ENCODE data around the gene ASTN2.
"Not testable (repeated sequence)": the region's sequence is repeated elsewhere in the genome, so short reads cannot be mapped to it uniquely, and the experiment has no call there.

Gene ASTN2

DNA sequence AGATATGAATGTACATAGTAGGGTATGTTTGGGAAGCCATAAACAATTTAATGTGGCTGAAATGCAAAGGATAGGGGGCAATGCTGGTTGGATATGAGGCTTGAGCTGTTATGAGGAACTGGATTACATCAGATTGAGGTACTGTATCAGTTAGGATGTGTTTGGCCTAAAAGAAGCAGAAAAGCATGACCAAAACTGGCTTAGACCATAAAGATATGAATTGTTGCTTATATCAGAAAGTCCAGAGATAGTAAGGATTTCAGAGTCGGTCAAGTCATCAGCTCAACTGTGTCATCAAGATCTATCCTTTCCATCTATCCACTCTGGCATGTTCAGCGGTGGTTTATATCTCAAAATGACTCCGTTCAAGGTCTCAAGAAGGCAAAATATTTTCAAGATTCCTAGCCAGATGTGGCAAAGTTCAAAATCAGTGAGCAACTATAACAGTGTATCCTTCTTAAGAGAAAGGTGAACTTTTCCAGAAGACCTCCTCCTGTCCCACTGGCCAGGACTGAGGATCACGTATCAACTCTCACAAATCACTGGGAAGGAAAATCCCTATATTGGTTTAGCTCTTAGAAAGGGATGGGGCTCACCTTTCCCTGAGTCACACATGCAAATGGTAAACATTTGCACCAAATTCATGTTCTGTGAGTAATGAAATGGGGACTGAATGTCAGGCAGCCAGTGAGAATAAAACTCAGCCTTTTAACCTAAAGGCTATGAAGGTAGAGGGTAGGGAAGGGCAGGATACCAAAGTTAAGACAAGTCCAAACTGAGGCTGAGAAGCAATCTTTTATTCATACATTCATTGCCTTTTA, 469.9 kb downstream of the ASTN2 start:
- DNase-seq = no peak

- no peak for DNase-seq
These were observed 470.9 kb downstream of the ASTN2 start for GRCh38 chr9:116943970-116944369.

GRCh38 chr9:116942593-116943061, 472.2 kb downstream of the ASTN2 start:
- DNase-seq = no peak

DNA sequence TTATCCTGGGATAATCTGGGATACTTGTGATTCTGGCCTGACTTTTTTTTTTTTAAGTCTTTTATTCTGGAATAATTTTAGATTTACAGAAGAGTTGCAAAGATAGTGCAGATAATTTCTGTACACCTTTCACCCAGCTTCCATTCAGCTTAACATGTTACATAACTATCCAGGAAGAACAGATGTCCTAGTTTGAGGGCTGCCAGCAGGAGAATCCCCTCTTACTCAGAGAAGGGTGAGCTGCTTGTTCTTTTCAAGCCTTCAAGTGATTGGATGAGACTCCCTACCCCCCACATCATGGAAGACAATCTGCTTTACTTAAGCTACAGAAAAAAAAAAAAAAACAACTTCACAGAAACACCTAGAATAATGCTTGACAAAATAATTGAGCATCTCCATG, 473.6 kb downstream of the ASTN2 start:
- DNase-seq = no peak

GRCh38 chr9:116940614-116941215, 474.1 kb downstream of the ASTN2 start:
- DNase-seq = no peak

DNA sequence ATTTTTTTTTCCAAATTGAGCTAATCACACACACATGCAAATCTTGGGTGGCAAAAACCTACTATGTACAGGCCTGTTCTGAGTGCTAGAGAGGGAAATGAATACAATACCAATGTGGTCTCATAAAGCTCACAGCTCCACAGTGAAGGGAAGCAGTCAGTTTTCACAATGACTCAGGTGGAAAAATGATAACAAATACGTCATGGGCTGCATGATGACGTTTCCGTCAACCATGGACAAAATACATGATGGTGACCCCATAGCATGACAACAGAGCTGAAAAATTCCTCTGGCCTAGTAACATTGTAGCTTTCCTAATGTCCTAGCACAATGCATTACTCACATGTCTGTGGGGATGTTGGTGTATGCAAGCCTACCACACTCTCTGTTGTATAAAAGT, 475.2 kb downstream of the ASTN2 start:
- DNase-seq = no peak

DNA sequence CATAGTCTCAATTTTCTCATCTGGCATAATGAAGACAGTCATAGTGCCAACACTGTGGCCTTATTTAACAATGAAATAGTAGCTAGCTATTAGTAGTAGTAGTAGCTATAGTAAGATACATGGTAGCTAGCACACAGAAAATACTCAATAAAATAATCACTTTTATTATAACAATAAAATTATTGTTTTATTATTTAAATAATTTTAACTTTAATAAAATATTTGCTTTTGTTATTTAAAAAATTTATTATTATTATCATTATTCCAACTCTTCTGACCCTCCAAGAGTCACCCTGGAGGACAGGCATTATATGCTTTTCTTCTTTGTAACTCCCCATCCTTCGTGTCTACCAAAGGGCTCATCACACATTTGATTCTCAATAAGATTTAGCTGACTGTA, 475.7 kb downstream of the ASTN2 start:
- DNase-seq = no peak

- no peak for DNase-seq
These were observed 477.5 kb downstream of the ASTN2 start for GRCh38 chr9:116937361-116937760.

GRCh38 chr9:116935149-116935897, 479.5 kb downstream of the ASTN2 start:
- no peak for DNase-seq

DNA sequence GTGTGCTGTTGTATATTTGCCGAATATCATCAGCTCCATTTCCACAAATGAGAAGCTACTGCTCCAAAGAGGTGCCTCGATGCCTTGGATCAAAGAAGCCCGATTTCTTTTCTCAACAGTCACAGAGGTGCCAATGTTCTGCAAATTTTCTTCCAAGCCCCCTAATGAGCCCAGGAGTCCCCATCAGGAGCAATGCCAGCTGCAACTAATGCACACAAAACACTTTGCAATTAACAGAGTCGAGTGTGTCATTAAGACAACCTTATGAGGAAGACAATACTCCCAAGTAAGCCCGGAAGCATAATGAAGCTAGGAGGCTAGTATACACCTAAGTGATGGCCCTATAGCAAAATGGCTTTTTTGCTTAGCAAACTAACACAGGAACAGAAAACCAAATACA, 480.7 kb downstream of the ASTN2 start:
- DNase-seq = no peak

GRCh38 chr9:116933251-116933650, 481.6 kb downstream of the ASTN2 start:
- DNase-seq = no peak

- no peak for DNase-seq
These were observed 485.2 kb downstream of the ASTN2 start for GRCh38 chr9:116929621-116930020.

- DNase-seq = no peak
These were observed 486.0 kb downstream of the ASTN2 start for GRCh38 chr9:116928884-116929283.

GRCh38 chr9:116928289-116928688, 486.6 kb downstream of the ASTN2 start:
- DNase-seq = no peak

DNA sequence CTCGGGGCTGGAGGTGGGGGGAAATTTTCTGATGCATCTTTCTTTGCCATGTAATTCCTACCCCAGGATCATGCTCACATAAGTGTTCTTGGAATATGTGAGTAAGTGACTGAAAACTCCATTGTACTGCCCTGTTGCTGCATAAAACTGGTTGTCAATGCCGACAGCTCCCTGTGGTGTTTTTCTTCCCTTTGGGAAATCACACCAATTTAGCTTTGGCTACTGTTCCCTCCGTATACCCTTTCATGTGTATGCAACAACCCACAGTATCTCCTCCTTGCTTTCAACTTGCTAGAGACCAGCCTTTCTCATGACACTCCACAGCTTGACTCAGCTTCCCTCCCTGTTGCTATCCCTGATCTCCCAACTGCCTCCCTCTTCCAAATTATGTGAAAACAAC, 487.1 kb downstream of the ASTN2 start:
- no peak for DNase-seq

DNA sequence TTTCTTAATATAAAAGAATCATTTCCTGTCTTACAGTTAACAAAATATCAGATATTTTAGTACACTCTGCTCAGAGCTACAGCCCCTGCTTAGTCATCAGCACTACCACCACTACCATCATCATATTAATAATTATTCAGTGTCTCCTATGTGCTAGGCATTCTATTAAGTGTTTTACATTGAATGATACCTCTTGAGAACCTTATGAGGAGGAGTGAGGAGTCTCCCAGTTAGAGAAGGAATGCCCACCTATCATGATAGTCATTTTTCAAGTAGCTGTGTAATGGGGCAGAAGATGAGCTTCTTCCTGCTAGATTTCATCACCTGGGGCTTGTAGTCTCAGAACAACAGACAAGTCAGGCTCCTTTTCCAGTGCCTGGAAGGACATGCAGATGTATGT, 489.7 kb downstream of the ASTN2 start:
- DNase-seq = no peak

GRCh38 chr9:116924462-116925110, 490.3 kb downstream of the ASTN2 start:
- no peak for DNase-seq

- DNase-seq = not testable (repeated sequence)
These were observed 496.9 kb downstream of the ASTN2 start for GRCh38 chr9:116917895-116918508.

DNA sequence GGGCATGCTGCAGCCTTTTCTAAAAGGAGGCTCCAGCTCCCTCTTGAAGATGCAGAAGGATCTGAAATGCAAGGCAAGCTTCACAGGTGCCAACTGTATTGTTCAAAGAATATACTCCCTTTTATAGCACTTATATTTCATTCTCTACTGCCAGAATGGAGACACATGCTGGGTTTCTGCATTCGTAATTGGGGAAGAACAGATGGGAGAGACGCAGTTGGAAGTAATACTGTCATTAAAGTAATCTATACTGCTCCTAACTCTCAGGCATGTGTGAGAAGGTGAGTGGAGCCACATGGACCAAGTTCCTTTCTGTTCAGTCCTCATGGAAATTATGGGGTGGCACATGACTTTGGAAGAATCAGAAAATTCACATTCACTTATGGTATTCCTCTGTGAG, 501.3 kb downstream of the ASTN2 start:
- no peak for DNase-seq

GRCh38 chr9:116910201-116910600, 504.7 kb downstream of the ASTN2 start:
- no peak for DNase-seq

DNA sequence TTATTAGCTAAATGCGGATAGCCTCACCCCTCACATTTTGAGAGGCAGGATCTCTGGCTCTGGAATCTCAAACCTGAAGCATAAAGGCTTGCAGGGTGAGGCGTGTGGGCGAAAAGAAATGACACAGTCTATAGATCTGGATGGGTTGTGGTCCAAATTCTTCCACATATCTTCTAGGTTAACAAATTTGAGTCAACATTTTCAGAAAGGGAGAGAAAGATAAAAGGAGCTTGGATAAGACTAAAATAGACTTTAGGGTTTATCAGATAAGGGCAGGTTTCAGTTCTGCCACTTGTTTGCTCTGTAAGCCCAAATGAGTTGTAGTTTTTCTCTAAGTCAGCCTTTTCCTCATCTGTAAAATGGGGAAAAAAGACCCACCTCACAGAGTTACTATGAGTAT, 506.9 kb downstream of the ASTN2 start:
- DNase-seq = no peak

DNA sequence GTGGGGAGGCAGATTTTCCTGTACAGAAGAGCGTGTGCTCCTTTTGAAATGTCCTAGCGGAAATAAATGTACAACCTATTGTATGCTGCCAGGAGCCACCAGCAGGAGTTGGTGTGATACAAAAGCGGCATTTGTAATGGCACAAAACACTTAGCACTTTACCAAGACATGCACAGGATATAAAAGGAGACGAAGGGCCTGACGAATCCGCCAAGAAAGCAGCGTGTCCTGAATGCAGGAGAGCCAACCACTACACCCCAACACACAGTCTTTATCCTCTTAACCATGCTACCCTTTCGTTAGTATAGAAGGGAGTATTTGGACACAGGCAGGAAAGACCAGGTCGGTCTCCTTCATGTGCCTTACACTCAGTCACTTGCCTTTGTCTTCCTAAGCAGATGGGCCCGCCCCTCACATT, 509.7 kb downstream of the ASTN2 start:
- DNase-seq = no peak

GRCh38 chr9:116904165-116904564, 510.7 kb downstream of the ASTN2 start:
- DNase-seq = no peak

All from effector CD8-positive, alpha-beta T cell (primary cell).